Measurements from ENCODE around the gene COQ2. TPM values are rescaled to one million over a fixed set of nuclear protein-coding genes. Genes with fewer than 3 reads are reported as not detected.

COQ2 gene
- total and polyA plus RNA-seq, 7 donors, result 5.6 to 16.8 (median 7.8) TPM

DNA sequence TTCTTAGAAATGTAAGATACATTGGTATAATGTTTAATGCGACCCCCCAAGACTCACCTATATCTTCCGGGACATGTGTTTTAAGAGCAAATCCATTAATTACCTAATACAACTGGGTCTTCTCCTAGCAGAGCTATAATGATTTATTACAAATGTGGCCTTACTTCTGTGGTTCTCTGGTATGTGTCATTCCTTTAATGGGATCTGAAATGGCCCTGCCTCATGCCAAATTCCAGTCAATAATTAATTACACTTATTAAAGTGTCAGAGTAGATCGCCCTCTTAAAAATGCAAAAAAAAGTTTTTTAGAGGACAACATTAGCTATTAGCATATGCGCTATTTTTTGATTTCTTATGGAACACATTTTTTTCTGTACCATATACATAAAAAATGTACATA, 33.1 kb upstream of the COQ2 start:
- TF ChIP-seq POLR2A (IDR thresholded peaks at IDR 0.05) (no peak), EP300 (IDR thresholded peaks at IDR 0.05) (no peak), CTCF (IDR thresholded peaks at IDR 0.05) (no peak), POLR2AphosphoS5 (IDR thresholded peaks at IDR 0.05) (no peak)
- Histone ChIP-seq H3K27me3 (no peaks in the 10 kb centered on the region), H3K9me3 (no peaks in the 10 kb centered on the region), H3K27ac (no peak overlapping the region), H3K4me3 (no peak overlapping the region), H3K36me3 (no peaks in the 10 kb centered on the region), H3K4me1 (no peaks in the 10 kb centered on the region)
- intact Hi-C loops (cut with DNase I), result no loop called here
- WGBS, 2 donors, result 70 to 72% methylated on average over 4 of the region's 4 CpGs
- DNase-seq, result no peak

DNA sequence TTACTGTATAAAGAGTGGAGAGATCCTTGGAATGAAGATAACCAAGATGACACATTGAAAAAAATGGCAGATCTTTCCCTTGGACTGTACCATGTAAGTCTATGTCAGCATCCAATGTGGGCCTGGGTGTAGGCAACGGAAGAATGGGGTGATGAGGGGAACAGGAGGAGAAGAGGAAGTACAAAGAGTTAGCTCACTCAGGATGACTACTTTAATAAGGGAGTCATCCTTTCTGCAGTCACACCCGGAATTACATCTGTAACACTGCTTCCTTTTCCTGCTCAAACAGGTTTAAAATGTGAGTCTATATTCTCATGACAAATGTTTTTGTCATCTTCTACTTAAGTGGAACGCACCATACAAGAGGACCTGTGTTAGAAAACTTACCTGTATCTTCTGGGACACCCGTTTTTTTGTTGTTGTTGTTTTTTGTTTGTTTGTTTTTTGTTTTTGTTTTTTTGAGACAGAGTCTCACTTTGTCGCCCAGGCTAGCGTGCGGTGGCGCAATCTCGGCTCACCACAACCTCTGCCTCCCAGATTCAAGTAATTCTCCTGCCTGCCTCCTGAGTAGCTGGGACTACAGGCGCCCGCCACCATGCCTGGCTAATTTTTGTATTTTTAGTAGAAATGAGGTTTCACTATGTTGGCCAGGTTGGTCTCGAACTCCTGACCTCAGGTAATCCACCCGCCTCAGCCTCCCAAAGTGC, 32.0 kb upstream of the COQ2 start:
- no peak for TF ChIP-seq POLR2AphosphoS5 (IDR thresholded peaks at IDR 0.05)
- no peak for TF ChIP-seq EP300 (IDR thresholded peaks at IDR 0.05)
- no peak for TF ChIP-seq POLR2A (IDR thresholded peaks at IDR 0.05)
- intact Hi-C loops (cut with DNase I), result no loop called here
- 83 to 85% methylated on average over 13 of the region's 13 CpGs for WGBS, 2 donors
- Histone ChIP-seq H3K4me3 (no peak overlapping the region), H3K27ac (no peak overlapping the region), H3K9me3 (no peaks in the 10 kb centered on the region), H3K27me3 (no peaks in the 10 kb centered on the region), H3K36me3 (no peaks in the 10 kb centered on the region), H3K4me1 (no peaks in the 10 kb centered on the region)
- DNase-seq, result no peak

GRCh38 chr4:83315341-83315870, 30.8 kb upstream of the COQ2 start:
- TF ChIP-seq CTCF (IDR thresholded peaks at IDR 0.05), result no peak
- no peak for TF ChIP-seq EP300 (IDR thresholded peaks at IDR 0.05)
- TF ChIP-seq POLR2A (IDR thresholded peaks at IDR 0.05), result no peak
- TF ChIP-seq POLR2AphosphoS5 (IDR thresholded peaks at IDR 0.05), result no peak
- Histone ChIP-seq H3K9me3 (no peaks in the 10 kb centered on the region), H3K27me3 (no peaks in the 10 kb centered on the region), H3K4me1 (no peaks in the 10 kb centered on the region), H3K27ac (no peak overlapping the region), H3K4me3 (no peak overlapping the region), H3K36me3 (no peaks in the 10 kb centered on the region)
- DNase-seq, result no peak
- 93 to 94% methylated on average over 4 of the region's 4 CpGs for WGBS, 2 donors
- intact Hi-C loops (cut with DNase I), result no loop called here

- intact Hi-C loops (cut with DNase I), result no loop called here
- DNase-seq, result no peak
- Histone ChIP-seq H3K36me3 (no peaks in the 10 kb centered on the region), H3K9me3 (no peaks in the 10 kb centered on the region), H3K4me3 (no peak overlapping the region), H3K27ac (no peak overlapping the region), H3K4me1 (no peaks in the 10 kb centered on the region), H3K27me3 (no peaks in the 10 kb centered on the region)
- no peak for TF ChIP-seq EP300 (IDR thresholded peaks at IDR 0.05)
- TF ChIP-seq POLR2AphosphoS5 (IDR thresholded peaks at IDR 0.05), result no peak
- TF ChIP-seq CTCF (IDR thresholded peaks at IDR 0.05), result no peak
- TF ChIP-seq POLR2A (IDR thresholded peaks at IDR 0.05), result no peak
- WGBS, 2 donors, result 56 to 83% methylated on average over 4 of the region's 4 CpGs
Observed at GRCh38 chr4:83308672-83309071, 24.1 kb upstream of the COQ2 start.

GRCh38 chr4:83307920-83308319, 23.3 kb upstream of the COQ2 start:
- no peaks in the 10 kb centered on the region for H3K4me1 ChIP-seq
- H3K27me3 ChIP-seq, result no peaks in the 10 kb centered on the region
- H3K27ac ChIP-seq, result no peak overlapping the region
- no peaks in the 10 kb centered on the region for H3K36me3 ChIP-seq
- H3K4me3 ChIP-seq, result no peak overlapping the region
- no peak for TF ChIP-seq POLR2AphosphoS5 (IDR thresholded peaks at IDR 0.05)
- no peak for TF ChIP-seq POLR2A (IDR thresholded peaks at IDR 0.05)
- no peak for TF ChIP-seq CTCF (IDR thresholded peaks at IDR 0.05)
- TF ChIP-seq EP300 (IDR thresholded peaks at IDR 0.05), result no peak
- intact Hi-C loops (cut with DNase I), result no loop called here
- no peaks in the 10 kb centered on the region for H3K9me3 ChIP-seq
- no peak for DNase-seq
- WGBS, 2 donors, result 56 to 78% methylated on average over 7 of the region's 7 CpGs

Data from sigmoid colon (tissue), 7 donors.